NCI-H1436 (cell line): Measurements from ENCODE around the gene OR2AG1.
"Not testable (repeated sequence)": the region's sequence is repeated elsewhere in the genome, so short reads cannot be mapped to it uniquely, and the experiment has no call there.

Source experiments
- DNase-seq: peaks from one replicate; lab custom pipeline; 2025; lab: John Stamatoyannopoulos, UW

OR2AG1 gene

DNA sequence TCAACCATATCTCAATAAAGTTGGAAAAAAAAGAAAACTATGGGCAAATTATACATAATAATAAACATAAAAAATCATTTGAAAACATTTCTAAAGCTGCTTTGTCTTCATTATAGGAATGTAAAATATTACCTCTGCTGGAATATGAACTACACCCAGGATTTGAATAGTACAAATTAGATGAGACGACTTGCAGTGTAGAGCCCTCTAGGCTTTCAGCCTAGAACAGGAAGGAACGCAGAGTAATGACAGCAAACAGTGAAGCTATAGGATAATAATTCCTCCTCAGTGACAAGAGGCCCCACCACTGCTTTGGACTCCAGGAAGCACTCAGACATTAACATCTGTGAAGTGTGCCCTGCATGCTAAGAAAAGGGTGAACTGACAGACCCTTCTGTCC is 7.7 kb downstream of the OR2AG1 start:
- DNase-seq: no peak

DNA sequence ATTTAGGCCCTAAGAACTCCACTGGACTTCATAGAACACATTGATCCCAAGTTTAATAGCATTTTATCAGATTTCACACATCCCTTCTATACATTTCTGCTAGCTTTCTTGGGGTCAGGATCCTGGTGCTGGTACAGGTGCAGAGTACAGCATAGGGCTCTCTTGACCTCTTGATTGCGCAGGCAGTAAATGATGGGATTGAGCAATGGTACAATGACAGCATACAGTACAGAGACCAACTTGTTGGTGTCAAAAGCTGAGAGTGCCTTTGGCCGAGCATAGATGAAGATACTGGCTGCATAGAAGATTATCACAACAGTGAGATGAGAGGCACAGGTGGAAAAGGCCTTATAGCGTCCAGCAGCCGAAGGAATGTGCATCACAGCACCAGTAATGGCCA is 11.8 kb downstream of the OR2AG1 start:
- DNase-seq: no peak

DNA sequence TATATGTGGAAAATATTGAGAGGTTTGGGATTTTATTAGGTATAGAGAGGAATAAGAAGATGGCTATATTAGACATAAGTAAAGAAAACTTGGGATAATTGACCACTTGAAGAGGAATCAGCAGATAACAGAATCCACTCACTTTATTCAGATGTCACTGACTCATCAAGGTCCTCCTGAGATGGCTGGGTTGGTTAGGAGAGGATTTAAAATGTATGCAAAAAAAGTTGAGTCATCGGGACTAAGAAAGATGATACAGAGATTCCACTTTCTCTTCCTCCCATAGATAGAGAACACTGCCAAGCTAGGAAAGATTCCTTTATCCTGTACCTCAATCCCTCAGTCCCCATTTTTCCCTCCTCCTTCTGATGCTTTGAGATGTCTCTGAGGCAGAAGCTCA is 16.6 kb downstream of the OR2AG1 start, which contains the start of gene OR6A2:
TSS of gene OR6A2 (minus strand) at position 288 of the 400 bp plus-strand sequence. CDS start 3,981 bp downstream, outside the sequence.
- no peak for DNase-seq

DNA sequence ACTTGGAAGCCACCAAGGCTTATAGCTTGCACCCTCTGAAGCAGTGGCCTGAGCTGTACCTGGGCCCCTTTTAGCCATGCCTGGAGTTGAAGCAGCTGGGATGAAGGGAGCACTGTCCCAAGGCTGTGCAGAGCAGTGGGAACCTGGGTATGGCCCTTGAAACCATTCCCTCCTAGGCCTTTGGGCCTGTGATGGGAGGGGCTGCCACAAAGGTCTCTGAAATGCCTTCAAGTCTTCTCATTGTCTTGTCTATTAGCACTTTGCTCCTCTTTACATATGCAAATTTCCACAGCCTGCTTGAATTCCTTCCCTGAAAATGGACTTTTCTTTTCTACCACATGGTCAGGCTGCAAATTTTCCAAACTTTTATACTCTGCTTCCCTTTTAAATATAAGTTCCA is 18.3 kb downstream of the OR2AG1 start:
- DNase-seq: not testable (repeated sequence)

DNA sequence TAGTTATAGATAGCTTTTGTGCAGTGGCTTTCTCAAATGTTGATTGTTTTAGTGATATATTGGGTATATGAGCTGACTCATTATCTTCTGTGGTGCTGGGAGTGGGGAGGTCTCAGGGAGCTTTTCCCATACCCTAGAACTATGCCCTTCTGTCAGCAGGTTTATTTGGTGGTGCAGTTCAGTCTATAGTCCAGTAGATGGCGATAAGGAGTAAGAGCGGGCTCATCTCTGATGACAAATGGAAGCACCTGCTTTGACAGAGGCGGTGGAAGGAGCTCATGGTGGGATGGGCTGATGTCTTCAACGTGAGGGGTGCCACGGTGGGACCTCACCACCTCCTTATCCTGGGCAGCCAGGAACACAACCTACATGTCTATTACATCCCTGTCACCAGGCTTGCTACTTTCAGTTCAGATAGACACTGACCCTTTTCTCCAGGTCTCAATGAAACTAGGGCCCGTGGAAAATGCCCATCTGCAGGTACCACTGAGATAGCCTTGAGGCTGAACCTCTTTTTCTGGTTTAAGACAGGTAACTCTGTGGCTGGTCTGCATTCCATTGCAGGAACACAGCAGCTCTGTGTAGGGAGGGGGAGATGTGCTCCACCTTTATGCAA is 29.7 kb downstream of the OR2AG1 start:
- peak; percentile 46 for DNase-seq

- no peak for DNase-seq
Observed at GRCh38 chr11:6813656-6814055, 30.8 kb downstream of the OR2AG1 start.

DNA sequence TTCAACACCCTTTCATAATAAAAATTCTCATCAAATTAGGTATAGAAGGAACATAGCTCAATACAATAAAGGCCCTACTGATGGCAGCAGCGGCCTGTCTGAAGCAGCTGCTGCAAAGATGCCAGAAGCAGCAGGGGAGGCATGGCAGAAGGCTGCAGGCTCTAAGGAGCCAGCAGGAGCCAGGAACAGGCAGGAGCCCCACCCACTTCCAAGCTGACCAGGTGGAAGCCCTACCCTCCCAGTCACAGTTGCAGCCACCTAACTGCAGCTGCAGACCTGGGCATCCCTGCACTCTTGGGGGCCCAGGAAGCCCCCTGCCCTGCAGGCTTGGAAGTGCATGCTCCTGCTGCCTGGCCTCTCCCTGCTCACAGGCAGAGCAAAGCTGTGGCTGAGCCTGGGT is 34.9 kb downstream of the OR2AG1 start:
- DNase-seq: no peak

GRCh38 chr11:6818967-6819366 is 36.1 kb downstream of the OR2AG1 start:
- no peak for DNase-seq

GRCh38 chr11:6824136-6824823 is 41.5 kb downstream of the OR2AG1 start:
- DNase-seq: no peak

- DNase-seq: no peak
Observed at GRCh38 chr11:6825231-6825744, 42.5 kb downstream of the OR2AG1 start.

- no peak for DNase-seq
Observed at GRCh38 chr11:6828103-6828502, 45.3 kb downstream of the OR2AG1 start.

DNA sequence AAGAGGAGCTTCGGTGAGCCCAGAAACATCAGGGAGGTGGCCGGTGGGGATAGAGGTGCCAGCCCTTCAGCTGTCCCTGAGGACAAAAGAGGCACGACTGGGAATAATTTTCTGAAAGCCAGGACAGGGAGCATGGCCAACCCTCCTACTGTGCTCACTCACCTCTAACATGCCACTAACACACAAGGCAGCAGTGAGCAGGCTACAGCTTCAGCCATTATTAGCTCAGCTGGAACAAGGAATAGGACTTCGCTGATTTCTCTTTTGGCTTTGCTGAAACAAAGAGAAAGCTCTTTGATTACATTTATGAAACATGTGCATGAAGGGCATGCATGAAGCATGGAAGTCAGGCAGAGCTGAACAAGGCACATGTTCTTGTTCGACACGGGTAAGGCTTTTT is 50.5 kb downstream of the OR2AG1 start:
- DNase-seq: no peak

DNA sequence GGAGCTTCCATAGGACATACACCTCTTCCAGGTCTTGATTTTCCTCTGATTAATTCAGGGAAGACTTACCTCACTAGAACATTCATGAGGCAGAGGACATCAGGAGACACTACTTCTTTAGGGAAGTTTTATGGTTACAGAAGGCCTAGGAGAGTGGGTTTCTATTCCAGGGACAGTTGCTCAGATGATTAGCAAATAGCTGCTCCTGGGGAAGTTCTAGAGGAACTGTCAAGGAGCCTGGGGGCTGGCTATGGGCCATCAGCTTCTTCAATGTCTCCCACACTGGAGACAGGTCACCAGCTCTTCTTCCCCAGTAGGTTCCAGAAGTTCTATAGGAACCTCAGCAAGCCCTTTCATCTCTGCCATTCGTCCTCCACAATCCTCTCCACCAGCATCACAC is 51.2 kb downstream of the OR2AG1 start:
- DNase-seq: no peak
